Endodermal cell (in vitro differentiated cells): ENCODE results near the gene SUSD2. TPM values are rescaled to one million over a fixed set of nuclear protein-coding genes. Genes with fewer than 3 reads are reported as not detected.

ENCODE experiments used
- DNase-seq: peaks from one replicate; pipeline ENCODE4 v3.0.0-alpha.2; 2017
- H3K27ac ChIP-seq: 2 replicates; pipeline ENCODE4 v1.5.1; 2013; ENCODE audit warnings: mild to moderate bottlenecking, low read depth, low read length, moderate library complexity
- H3K27me3 ChIP-seq: 2 replicates; pipeline ENCODE4 v1.6.1; 2013; ENCODE audit warnings: mild to moderate bottlenecking, low read length, moderate library complexity; ENCODE audit not compliant: insufficient read depth, control insufficient read depth, poor library complexity, severe bottlenecking
- H3K36me3 ChIP-seq: 2 replicates; pipeline ENCODE4 v1.7.0; 2013; ENCODE audit warnings: mild to moderate bottlenecking, low read length, moderate library complexity; ENCODE audit not compliant: control insufficient read depth, insufficient read depth
- H3K4me1 ChIP-seq: one replicate; pipeline ENCODE4 v1.7.0; 2013; ENCODE audit warnings: low read length; ENCODE audit not compliant: control insufficient read depth, insufficient read depth
- H3K4me3 ChIP-seq: 2 replicates; pipeline ENCODE4 v1.5.1; 2013; ENCODE audit warnings: mild to moderate bottlenecking, low read length, moderate library complexity
- H3K9ac ChIP-seq: 2 replicates; pipeline ENCODE4 v1.6.1; 2013; ENCODE audit warnings: mild to moderate bottlenecking, low read length, moderate library complexity; ENCODE audit not compliant: poor library complexity, severe bottlenecking; ENCODE audit errors: extremely low read depth
- H3K9me3 ChIP-seq: 2 replicates; pipeline ENCODE4 v1.6.1; 2013; ENCODE audit warnings: mild to moderate bottlenecking, low read length, moderate library complexity; ENCODE audit not compliant: control insufficient read depth
- H3K27ac Mint-ChIP-seq: 2 replicates; pipeline ENCODE4 v1.8.0; 2020; ENCODE audit warnings: mixed read lengths
- H3K27me3 Mint-ChIP-seq: 2 replicates; pipeline ENCODE4 v1.8.0; 2021; ENCODE audit warnings: mild to moderate bottlenecking, mixed read lengths; ENCODE audit not compliant: insufficient read depth
- H3K36me3 Mint-ChIP-seq: 2 replicates; pipeline ENCODE4 v1.8.0; 2020; ENCODE audit warnings: low read depth, mixed read lengths
- H3K4me1 Mint-ChIP-seq: 2 replicates; pipeline ENCODE4 v1.8.0; 2020; ENCODE audit warnings: mixed read lengths
- H3K4me3 Mint-ChIP-seq: 2 replicates; pipeline ENCODE4 v1.8.0; 2020; ENCODE audit warnings: mild to moderate bottlenecking, moderate library complexity, mixed read lengths
- H3K9me3 Mint-ChIP-seq: 2 replicates; pipeline ENCODE4 v1.8.0; 2020; ENCODE audit warnings: mild to moderate bottlenecking, mixed read lengths
- WGBS, 2 experiments: methylation state at CpG; one replicate each; pipeline versions ENCODE4 v1.1.5 to v1.1.7; 2013; ENCODE audit warnings: missing lambda C conversion rate in 2 of 2, mixed read lengths in 1 of 2; ENCODE audit not compliant: insufficient coverage in 1 of 2, insufficient read length in 1 of 2; 5-methylcytosine and 5-hydroxymethylcytosine counted together
- total RNA-seq, 2 donors: library from RNA; stranded (reverse); fragmentation: NEBNext Ultra II Directional in 1 of 2; extraction: Animal tissue kit (Norgen Biotek cat#: 25700) in 1 of 2; gene quantifications; 2 replicates in 1 of 2; 3 replicates in 1 of 2; pipeline ENCODE4 v1.2.1, GENCODE V29; 2021
- TF ChIP-seq, protein P1 (sequence below): fragments of 200-600 bp; sonication (generic); conservative IDR thresholded peaks from 2 replicates; pipeline ENCODE4 v1.5.0; 2021; ENCODE audit warnings: antibody characterized with exemption, mild to moderate bottlenecking

SUSD2 gene
- total RNA-seq, 2 donors from 2014 or later = 0.40 to 1.6 TPM

GRCh38 chr22:24190596-24191208, 9.4 kb downstream of the SUSD2 start:
- H3K36me3 Mint-ChIP-seq = no peaks in the 10 kb centered on the region
- no peak overlapping the region for H3K27ac Mint-ChIP-seq
- no peaks in the 10 kb centered on the region for H3K27me3 Mint-ChIP-seq
- Histone ChIP-seq H3K27me3 (no peaks in the 10 kb centered on the region), H3K27ac (no peak overlapping the region), H3K36me3 (no peaks in the 10 kb centered on the region), H3K4me3 (no peak overlapping the region), H3K9me3 (no peaks in the 10 kb centered on the region), H3K9ac (no peak overlapping the region), H3K4me1 (no peaks in the 10 kb centered on the region)
- 93% methylated on average over 2 to 8 of the region's 8 CpGs for WGBS, 2 experiments
- no peak for DNase-seq
- H3K4me1 Mint-ChIP-seq = no peaks in the 10 kb centered on the region
- H3K4me3 Mint-ChIP-seq = no peak overlapping the region
- TF ChIP-seq, protein P1, sequence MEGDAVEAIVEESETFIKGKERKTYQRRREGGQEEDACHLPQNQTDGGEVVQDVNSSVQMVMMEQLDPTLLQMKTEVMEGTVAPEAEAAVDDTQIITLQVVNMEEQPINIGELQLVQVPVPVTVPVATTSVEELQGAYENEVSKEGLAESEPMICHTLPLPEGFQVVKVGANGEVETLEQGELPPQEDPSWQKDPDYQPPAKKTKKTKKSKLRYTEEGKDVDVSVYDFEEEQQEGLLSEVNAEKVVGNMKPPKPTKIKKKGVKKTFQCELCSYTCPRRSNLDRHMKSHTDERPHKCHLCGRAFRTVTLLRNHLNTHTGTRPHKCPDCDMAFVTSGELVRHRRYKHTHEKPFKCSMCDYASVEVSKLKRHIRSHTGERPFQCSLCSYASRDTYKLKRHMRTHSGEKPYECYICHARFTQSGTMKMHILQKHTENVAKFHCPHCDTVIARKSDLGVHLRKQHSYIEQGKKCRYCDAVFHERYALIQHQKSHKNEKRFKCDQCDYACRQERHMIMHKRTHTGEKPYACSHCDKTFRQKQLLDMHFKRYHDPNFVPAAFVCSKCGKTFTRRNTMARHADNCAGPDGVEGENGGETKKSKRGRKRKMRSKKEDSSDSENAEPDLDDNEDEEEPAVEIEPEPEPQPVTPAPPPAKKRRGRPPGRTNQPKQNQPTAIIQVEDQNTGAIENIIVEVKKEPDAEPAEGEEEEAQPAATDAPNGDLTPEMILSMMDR = no peak
- H3K9me3 Mint-ChIP-seq = peaks cover 1% of the 10 kb centered on the region

DNA sequence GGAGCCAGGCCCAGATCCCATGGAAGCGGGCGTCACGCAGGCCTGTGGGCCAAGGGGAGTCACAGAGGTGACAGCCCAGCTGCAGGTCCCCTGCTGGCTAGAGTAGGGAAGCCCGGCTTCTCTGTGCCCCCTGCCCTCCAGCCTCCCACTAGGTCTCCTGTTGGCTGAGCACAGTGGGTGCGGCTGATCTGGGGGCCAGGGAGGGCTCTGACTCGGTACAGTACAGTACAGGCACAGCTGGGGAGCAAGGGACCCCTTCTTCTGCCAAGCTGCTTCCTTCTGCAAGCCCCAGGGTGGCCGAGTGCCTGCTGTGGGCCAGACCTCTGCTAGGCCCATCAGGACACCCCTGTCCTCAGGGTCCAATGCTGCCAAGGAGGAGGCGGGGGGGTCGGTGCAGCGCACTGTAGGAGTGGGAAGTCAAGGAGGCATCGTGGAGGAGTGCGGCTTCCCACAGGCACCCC, 10.1 kb downstream of the SUSD2 start:
- Mint-ChIP-seq H3K36me3 (no peaks in the 10 kb centered on the region), H3K27ac (no peak overlapping the region), H3K4me3 (no peak overlapping the region), H3K27me3 (no peaks in the 10 kb centered on the region), H3K9me3 (peaks cover 1% of the 10 kb centered on the region), H3K4me1 (no peaks in the 10 kb centered on the region)
- Histone ChIP-seq H3K36me3 (no peaks in the 10 kb centered on the region), H3K4me3 (no peak overlapping the region), H3K9ac (no peak overlapping the region), H3K27ac (no peak overlapping the region), H3K9me3 (no peaks in the 10 kb centered on the region), H3K4me1 (no peaks in the 10 kb centered on the region), H3K27me3 (no peaks in the 10 kb centered on the region)
- no peak for DNase-seq
- WGBS, 2 experiments = 83 to 88% methylated on average over 2 to 12 of the region's 12 CpGs
- TF ChIP-seq, protein P1 = peak; percentile 57

GRCh38 chr22:24191893-24192292, 10.6 kb downstream of the SUSD2 start:
- Histone ChIP-seq H3K36me3 (no peaks in the 10 kb centered on the region), H3K4me3 (no peak overlapping the region), H3K9ac (no peak overlapping the region), H3K4me1 (no peaks in the 10 kb centered on the region), H3K9me3 (no peaks in the 10 kb centered on the region), H3K27me3 (no peaks in the 10 kb centered on the region), H3K27ac (no peak overlapping the region)
- 82 to 95% methylated on average over 5 of the region's 5 CpGs for WGBS, 2 experiments
- no peaks in the 10 kb centered on the region for H3K4me1 Mint-ChIP-seq
- no peak for DNase-seq
- H3K36me3 Mint-ChIP-seq = no peaks in the 10 kb centered on the region
- no peak overlapping the region for H3K4me3 Mint-ChIP-seq
- H3K9me3 Mint-ChIP-seq = peaks cover 1% of the 10 kb centered on the region
- no peak overlapping the region for H3K27ac Mint-ChIP-seq
- no peaks in the 10 kb centered on the region for H3K27me3 Mint-ChIP-seq
- TF ChIP-seq, protein P1 = no peak
